SK-N-DZ (cell line): ENCODE results near the gene POLRMT.
"Not testable (repeated sequence)": the region's sequence is repeated elsewhere in the genome, so short reads cannot be mapped to it uniquely, and the experiment has no call there.

ENCODE experiments used
- DNase-seq: peaks from one replicate; pipeline ENCODE4 v3.0.0-alpha.2; 2015; ENCODE audit warnings: low spot score

Gene POLRMT

GRCh38 chr19:612941-613340 is 20.4 kb downstream of the POLRMT start:
- no peak for DNase-seq

- DNase-seq, result no peak
These were observed 21.9 kb downstream of the POLRMT start for GRCh38 chr19:611481-611868.

- DNase-seq, result peak; percentile 78
These were observed 22.4 kb downstream of the POLRMT start for GRCh38 chr19:610801-611480.

- DNase-seq, result no peak
These were observed 23.1 kb downstream of the POLRMT start for GRCh38 chr19:610071-610800.

- DNase-seq, result no peak
These were observed 24.4 kb downstream of the POLRMT start for GRCh38 chr19:609004-609346.

- no peak for DNase-seq
These were observed 25.0 kb downstream of the POLRMT start for GRCh38 chr19:608155-609003.

- DNase-seq, result no peak
These were observed 25.8 kb downstream of the POLRMT start for GRCh38 chr19:607301-608154.

GRCh38 chr19:605061-605971 is 28.0 kb downstream of the POLRMT start:
- DNase-seq, result not testable (repeated sequence)

- no peak for DNase-seq
These were observed 29.0 kb downstream of the POLRMT start for GRCh38 chr19:604355-604754.

- not testable (repeated sequence) for DNase-seq
These were observed 29.6 kb downstream of the POLRMT start for GRCh38 chr19:603779-604178.

- not testable (repeated sequence) for DNase-seq
These were observed 30.1 kb downstream of the POLRMT start for GRCh38 chr19:603302-603639.

- no peak for DNase-seq
These were observed 30.7 kb downstream of the POLRMT start for GRCh38 chr19:602391-603301.

GRCh38 chr19:601790-602189 is 31.5 kb downstream of the POLRMT start:
- DNase-seq, result no peak

GRCh38 chr19:601310-601709 is 32.0 kb downstream of the POLRMT start:
- DNase-seq, result no peak

GRCh38 chr19:597406-598315 is 35.7 kb downstream of the POLRMT start:
- DNase-seq, result no peak

- no peak for DNase-seq
These were observed 37.1 kb downstream of the POLRMT start for GRCh38 chr19:596263-596655.

- DNase-seq, result no peak
These were observed 37.7 kb downstream of the POLRMT start for GRCh38 chr19:595326-596262.
